Epithelial cell of esophagus (primary cell): ENCODE measurements around the gene SSH2.

Experiments
- DNase-seq: peaks from one replicate; pipeline ENCODE4 v3.0.0; 2010; ENCODE audit warnings: low read depth
- H3K4me3 ChIP-seq: 2 replicates; pipeline ENCODE4 v1.5.1; 2011; ENCODE audit warnings: mild to moderate bottlenecking, low read length, control low read depth
- TF ChIP-seq, protein P1 (sequence below): IDR thresholded peaks from 2 replicates; pipeline ENCODE4 v1.5.1; 2011; ENCODE audit warnings: low read depth, mild to moderate bottlenecking, low read length, control low read depth, inconsistent platforms; ENCODE audit not compliant: insufficient read depth; ENCODE audit errors: missing control alignments

The SSH2 gene

DNA sequence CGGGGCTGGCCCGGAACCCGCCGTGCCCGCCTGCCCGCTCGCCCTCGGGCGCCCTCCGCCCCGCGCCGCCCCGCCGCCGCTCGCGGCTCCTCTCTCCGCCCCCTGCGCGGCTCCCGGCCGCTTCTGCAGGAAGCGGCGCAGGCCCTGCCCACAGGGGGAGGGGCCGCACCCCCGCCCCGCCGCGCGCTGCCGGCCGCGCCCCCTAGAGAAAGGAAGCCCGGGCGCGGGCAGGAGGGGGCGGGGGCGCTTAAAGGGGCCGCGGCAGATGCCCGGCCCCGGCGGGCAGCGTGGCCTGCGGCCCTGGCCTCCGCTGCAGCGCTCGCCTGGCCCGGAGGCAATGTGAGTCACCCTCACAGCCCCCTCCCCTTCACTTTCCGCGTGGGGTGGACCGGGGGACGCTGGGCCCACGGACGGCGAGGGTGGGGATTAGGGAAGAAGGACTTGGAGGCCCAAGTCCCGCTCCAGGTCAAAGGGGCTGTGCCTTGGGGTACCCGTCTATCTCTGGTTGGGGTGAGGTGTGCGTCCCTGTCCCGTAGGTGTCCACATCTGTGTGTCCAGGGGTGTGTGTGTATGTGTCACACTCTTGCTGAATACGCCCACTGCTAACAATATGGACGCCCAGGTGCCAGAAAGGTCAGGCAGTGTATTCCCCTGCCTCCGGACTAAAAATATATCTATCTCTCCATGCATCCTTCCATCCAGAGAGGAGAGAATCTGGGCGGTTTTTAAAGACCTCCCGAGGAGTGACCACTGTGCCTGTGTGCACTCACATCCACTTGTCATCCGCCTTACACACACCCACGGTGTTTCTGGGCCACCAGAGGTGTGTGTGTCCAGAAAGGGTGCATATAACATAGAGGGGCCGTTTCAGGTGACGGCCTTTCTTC lies 340.3 kb downstream of the SSH2 start, which contains the start of gene GIT1:
Gene GIT1 (minus strand): TSS at position 125 of the 887 bp plus-strand sequence. CDS start 270 bp downstream, outside the sequence.
- TF ChIP-seq, protein P1, sequence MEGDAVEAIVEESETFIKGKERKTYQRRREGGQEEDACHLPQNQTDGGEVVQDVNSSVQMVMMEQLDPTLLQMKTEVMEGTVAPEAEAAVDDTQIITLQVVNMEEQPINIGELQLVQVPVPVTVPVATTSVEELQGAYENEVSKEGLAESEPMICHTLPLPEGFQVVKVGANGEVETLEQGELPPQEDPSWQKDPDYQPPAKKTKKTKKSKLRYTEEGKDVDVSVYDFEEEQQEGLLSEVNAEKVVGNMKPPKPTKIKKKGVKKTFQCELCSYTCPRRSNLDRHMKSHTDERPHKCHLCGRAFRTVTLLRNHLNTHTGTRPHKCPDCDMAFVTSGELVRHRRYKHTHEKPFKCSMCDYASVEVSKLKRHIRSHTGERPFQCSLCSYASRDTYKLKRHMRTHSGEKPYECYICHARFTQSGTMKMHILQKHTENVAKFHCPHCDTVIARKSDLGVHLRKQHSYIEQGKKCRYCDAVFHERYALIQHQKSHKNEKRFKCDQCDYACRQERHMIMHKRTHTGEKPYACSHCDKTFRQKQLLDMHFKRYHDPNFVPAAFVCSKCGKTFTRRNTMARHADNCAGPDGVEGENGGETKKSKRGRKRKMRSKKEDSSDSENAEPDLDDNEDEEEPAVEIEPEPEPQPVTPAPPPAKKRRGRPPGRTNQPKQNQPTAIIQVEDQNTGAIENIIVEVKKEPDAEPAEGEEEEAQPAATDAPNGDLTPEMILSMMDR: no peak
- peak within 1 kb of the TSS; percentile 74 for H3K4me3 ChIP-seq
- peak; percentile 88 for DNase-seq

DNA sequence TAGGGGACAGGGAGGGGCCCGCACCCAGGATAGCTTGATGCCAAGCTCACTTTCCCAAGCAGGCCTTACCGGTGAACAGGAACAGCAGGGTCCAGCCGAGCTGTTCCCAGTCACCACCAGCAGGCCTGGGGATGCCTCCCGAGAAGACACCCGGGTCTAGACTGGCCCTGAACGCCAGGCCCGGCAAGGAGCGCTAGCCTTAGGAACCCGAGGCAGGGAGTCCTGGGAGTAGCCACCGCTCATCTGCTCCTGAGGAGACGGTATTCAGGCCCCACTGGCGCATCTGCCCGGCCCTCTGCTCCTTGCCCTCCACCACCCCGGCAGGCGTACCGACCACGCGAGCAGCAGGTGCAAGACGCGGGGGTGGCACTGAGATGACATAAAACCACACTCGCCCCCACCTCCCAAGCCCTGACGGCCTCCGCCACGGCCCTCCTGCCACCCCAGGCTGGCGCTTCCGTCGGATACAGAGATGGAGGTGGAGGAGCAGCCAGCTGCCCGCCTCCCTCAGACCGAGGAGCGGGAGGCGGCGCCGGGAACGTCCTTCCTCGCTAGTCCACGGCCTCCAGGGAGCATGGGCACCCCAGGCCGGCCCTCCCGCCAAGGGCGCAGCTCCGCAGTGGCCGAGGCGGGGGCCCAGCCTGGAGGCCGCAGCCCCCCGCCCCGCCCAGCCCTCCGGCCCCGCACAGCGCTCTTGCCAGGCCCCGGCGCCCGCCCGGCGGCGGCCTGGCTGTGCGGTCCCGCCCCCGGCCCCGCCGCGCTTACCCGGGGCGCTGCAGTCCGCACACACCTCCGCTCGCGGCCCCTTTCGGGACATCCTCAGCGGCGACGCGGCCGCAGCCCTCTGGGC lies 341.2 kb downstream of the SSH2 start:
- no peak for DNase-seq
- TF ChIP-seq, protein P1: peak; percentile 16
- H3K4me3 ChIP-seq: peak overlapping the region; percentile 74

DNA sequence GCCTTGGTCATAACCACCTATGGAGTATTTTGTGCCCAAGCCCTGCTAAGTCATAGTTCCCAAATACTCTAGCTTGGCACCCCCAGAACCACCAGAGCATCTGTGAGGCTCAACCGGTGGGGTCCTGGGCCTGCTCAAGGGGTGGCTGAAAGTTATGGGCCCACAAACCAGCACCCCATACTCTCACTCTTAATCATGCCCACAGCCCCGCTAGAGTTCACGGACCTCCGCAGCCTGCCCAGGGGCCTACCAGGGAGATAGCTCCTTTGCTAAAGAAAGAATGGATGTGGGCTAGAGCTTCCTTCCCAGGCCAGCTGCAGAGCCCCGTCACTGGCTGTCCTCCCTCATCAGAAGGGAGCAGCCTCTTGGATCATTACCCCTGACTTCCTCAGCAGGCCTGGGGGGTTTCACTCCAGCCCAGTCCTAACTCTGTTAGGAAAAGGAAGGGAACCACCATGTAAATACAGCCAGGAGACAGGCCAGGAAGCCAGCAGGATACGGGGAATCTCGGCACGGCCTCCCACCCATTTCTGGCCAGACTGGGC lies 341.9 kb downstream of the SSH2 start:
- peak overlapping the region; percentile 74 for H3K4me3 ChIP-seq
- DNase-seq: no peak
- TF ChIP-seq, protein P1: no peak

DNA sequence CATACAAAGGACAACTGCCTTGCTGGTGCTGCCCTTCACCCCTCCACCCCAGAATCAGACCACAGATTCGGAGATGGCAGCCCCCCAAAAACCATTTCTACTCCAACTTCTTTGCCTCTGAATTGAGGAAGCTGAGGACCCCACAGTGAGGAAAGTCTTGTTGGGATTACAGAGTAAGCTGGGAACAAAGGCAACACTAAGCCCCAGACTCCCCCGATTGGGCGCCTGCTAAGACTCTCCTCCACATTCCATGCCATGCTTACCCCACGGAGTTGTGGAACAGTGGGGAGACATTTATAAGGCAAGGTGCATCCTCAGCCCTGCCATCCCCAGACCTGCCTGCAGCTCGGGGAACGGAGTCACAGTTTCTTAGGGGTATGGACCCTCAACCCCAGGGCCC lies 342.4 kb downstream of the SSH2 start:
- DNase-seq: no peak
- TF ChIP-seq, protein P1: no peak
- peak overlapping the region; percentile 74 for H3K4me3 ChIP-seq

DNA sequence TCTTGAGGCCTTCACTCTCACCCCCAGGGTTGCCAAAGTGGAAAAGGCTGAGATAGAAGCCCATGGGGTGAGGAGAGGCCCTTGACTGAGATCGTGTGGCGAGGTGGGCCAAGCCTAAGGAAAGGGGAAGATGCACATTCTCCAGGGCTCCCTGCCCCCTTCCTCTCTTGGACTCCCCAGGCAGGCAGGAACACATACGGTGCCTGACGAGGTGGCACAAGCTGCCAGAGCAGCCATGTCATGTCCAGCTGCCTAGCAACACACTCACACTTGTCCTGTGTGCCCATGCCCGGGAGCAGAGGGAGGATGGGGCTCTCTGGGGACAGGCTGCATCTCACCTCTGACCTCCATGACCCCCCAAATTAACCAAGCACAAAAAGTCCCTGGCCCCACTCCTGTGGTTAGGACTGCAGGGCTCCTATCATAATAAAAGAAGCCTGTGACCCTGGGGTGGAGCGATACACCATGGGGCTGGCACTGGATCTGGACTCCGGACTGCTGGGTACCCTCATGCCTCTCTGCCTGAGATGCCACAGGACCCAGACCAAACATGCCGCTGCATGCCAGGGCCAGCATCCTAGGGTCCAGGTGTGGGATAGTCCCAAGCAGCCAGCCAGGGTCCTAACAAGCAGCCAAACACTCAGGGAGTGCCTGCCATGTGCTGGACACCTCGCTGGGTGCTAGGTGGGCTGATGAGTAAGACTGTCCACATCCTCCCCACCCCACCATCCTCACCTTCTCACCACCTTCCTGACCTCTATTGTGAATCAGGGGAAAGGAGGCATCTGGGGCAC lies 343.2 kb downstream of the SSH2 start:
- H3K4me3 ChIP-seq: no peak overlapping the region
- TF ChIP-seq, protein P1: no peak
- no peak for DNase-seq

DNA sequence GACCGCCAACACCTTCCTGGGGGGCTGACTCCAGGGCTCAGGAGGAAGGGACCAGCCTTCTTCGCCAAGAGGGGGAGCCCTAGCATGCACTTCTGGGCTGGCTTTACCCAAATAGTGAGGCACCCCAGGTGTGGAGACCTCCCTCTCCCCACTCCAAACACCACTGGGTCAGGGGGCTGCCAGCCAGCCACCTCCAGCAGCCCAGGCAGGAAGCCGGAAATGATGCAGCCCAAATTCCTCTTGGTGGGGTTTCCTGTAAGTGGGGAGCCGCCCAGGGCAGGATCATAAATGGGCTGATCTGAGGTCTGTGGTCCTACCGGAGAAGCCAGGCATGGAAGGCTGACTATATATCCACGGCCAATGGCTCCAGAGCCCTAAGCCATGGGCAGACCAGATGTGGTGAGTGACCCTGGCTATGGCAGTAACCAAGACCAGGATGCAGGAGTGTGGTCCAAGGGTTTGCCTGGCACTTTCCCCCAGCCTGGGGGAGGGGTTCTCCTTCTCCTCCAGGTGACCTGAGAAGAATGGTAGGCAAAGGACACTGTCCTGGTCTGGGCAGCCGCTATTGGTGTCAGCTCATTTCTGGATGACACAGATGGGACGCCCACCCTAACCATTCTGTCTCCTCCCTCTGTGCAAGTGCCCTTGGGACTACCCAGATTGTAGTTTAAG lies 344.8 kb downstream of the SSH2 start:
- H3K4me3 ChIP-seq: no peak overlapping the region
- TF ChIP-seq, protein P1: no peak
- no peak for DNase-seq
